Endodermal cell (in vitro differentiated cells): ENCODE measurements around the gene OOSP4A. TPM values are rescaled to one million over a fixed set of nuclear protein-coding genes. Genes with fewer than 3 reads are reported as not detected.

Experiments
- DNase-seq: peaks from one replicate; pipeline ENCODE4 v3.0.0-alpha.2; 2017
- H3K27ac ChIP-seq: 2 replicates; pipeline ENCODE4 v1.5.1; 2013; ENCODE audit warnings: mild to moderate bottlenecking, low read depth, low read length, moderate library complexity
- H3K27me3 ChIP-seq: 2 replicates; pipeline ENCODE4 v1.6.1; 2013; ENCODE audit warnings: mild to moderate bottlenecking, low read length, moderate library complexity; ENCODE audit not compliant: insufficient read depth, control insufficient read depth, poor library complexity, severe bottlenecking
- H3K36me3 ChIP-seq: 2 replicates; pipeline ENCODE4 v1.7.0; 2013; ENCODE audit warnings: mild to moderate bottlenecking, low read length, moderate library complexity; ENCODE audit not compliant: control insufficient read depth, insufficient read depth
- H3K4me1 ChIP-seq: one replicate; pipeline ENCODE4 v1.7.0; 2013; ENCODE audit warnings: low read length; ENCODE audit not compliant: control insufficient read depth, insufficient read depth
- H3K4me3 ChIP-seq: 2 replicates; pipeline ENCODE4 v1.5.1; 2013; ENCODE audit warnings: mild to moderate bottlenecking, low read length, moderate library complexity
- H3K9ac ChIP-seq: 2 replicates; pipeline ENCODE4 v1.6.1; 2013; ENCODE audit warnings: mild to moderate bottlenecking, low read length, moderate library complexity; ENCODE audit not compliant: poor library complexity, severe bottlenecking; ENCODE audit errors: extremely low read depth
- H3K9me3 ChIP-seq: 2 replicates; pipeline ENCODE4 v1.6.1; 2013; ENCODE audit warnings: mild to moderate bottlenecking, low read length, moderate library complexity; ENCODE audit not compliant: control insufficient read depth
- H3K27ac Mint-ChIP-seq: 2 replicates; pipeline ENCODE4 v1.8.0; 2020; ENCODE audit warnings: mixed read lengths
- H3K27me3 Mint-ChIP-seq: 2 replicates; pipeline ENCODE4 v1.8.0; 2021; ENCODE audit warnings: mild to moderate bottlenecking, mixed read lengths; ENCODE audit not compliant: insufficient read depth
- H3K36me3 Mint-ChIP-seq: 2 replicates; pipeline ENCODE4 v1.8.0; 2020; ENCODE audit warnings: low read depth, mixed read lengths
- H3K4me1 Mint-ChIP-seq: 2 replicates; pipeline ENCODE4 v1.8.0; 2020; ENCODE audit warnings: mixed read lengths
- H3K4me3 Mint-ChIP-seq: 2 replicates; pipeline ENCODE4 v1.8.0; 2020; ENCODE audit warnings: mild to moderate bottlenecking, moderate library complexity, mixed read lengths
- H3K9me3 Mint-ChIP-seq: 2 replicates; pipeline ENCODE4 v1.8.0; 2020; ENCODE audit warnings: mild to moderate bottlenecking, mixed read lengths
- WGBS, 2 experiments: methylation state at CpG; one replicate each; pipeline versions ENCODE4 v1.1.5 to v1.1.7; 2013; ENCODE audit warnings: missing lambda C conversion rate in 2 of 2, mixed read lengths in 1 of 2; ENCODE audit not compliant: insufficient coverage in 1 of 2, insufficient read length in 1 of 2; 5-methylcytosine and 5-hydroxymethylcytosine counted together
- total RNA-seq, 2 donors: library from RNA; stranded (reverse); fragmentation: NEBNext Ultra II Directional in 1 of 2; extraction: Animal tissue kit (Norgen Biotek cat#: 25700) in 1 of 2; gene quantifications; 2 replicates in 1 of 2; 3 replicates in 1 of 2; pipeline ENCODE4 v1.2.1, GENCODE V29; 2021
- TF ChIP-seq, protein P1 (sequence below): fragments of 200-600 bp; sonication (generic); conservative IDR thresholded peaks from 2 replicates; pipeline ENCODE4 v1.5.0; 2021; ENCODE audit warnings: antibody characterized with exemption, mild to moderate bottlenecking

The OOSP4A gene
- total RNA-seq, 2 donors from 2014 or later, result not detected

- peaks cover 6% of the 10 kb centered on the region for H3K9me3 Mint-ChIP-seq
- no peak within 1 kb of the TSS for H3K27ac Mint-ChIP-seq
- Histone ChIP-seq H3K4me1 (no peaks in the 10 kb centered on the region), H3K9me3 (no peaks in the 10 kb centered on the region), H3K36me3 (no peaks in the 10 kb centered on the region), H3K9ac (no peak within 1 kb of the TSS), H3K27me3 (no peaks in the 10 kb centered on the region), H3K4me3 (no peak within 1 kb of the TSS), H3K27ac (no peak within 1 kb of the TSS)
- TF ChIP-seq, protein P1, sequence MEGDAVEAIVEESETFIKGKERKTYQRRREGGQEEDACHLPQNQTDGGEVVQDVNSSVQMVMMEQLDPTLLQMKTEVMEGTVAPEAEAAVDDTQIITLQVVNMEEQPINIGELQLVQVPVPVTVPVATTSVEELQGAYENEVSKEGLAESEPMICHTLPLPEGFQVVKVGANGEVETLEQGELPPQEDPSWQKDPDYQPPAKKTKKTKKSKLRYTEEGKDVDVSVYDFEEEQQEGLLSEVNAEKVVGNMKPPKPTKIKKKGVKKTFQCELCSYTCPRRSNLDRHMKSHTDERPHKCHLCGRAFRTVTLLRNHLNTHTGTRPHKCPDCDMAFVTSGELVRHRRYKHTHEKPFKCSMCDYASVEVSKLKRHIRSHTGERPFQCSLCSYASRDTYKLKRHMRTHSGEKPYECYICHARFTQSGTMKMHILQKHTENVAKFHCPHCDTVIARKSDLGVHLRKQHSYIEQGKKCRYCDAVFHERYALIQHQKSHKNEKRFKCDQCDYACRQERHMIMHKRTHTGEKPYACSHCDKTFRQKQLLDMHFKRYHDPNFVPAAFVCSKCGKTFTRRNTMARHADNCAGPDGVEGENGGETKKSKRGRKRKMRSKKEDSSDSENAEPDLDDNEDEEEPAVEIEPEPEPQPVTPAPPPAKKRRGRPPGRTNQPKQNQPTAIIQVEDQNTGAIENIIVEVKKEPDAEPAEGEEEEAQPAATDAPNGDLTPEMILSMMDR, result no peak
- WGBS, 2 experiments, result 80 to 92% methylated on average over 1 of the region's 1 CpG
- no peak for DNase-seq
- no peak within 1 kb of the TSS for H3K4me3 Mint-ChIP-seq
- H3K36me3 Mint-ChIP-seq, result no peaks in the 10 kb centered on the region
- H3K27me3 Mint-ChIP-seq, result no peaks in the 10 kb centered on the region
- peaks cover 7% of the 10 kb centered on the region for H3K4me1 Mint-ChIP-seq
These were observed 53.0 kb downstream of the OOSP4A start, which contains the start of gene OOSP4B for GRCh38 chr11:60016881-60017280. Gene OOSP4B (plus strand): TSS chr11:60017181.

GRCh38 chr11:60018058-60018457 lies 54.2 kb downstream of the OOSP4A start:
- Mint-ChIP-seq H3K4me3 (no peak overlapping the region), H3K36me3 (no peaks in the 10 kb centered on the region), H3K27me3 (no peaks in the 10 kb centered on the region), H3K9me3 (peaks cover 6% of the 10 kb centered on the region), H3K4me1 (peaks cover 7% of the 10 kb centered on the region), H3K27ac (no peak overlapping the region)
- WGBS, 2 experiments, result 51 to 59% methylated on average over 4 to 8 of the region's 8 CpGs
- no peak for DNase-seq
- Histone ChIP-seq H3K9me3 (no peaks in the 10 kb centered on the region), H3K36me3 (no peaks in the 10 kb centered on the region), H3K4me3 (no peak overlapping the region), H3K27me3 (no peaks in the 10 kb centered on the region), H3K4me1 (no peaks in the 10 kb centered on the region), H3K9ac (no peak overlapping the region), H3K27ac (no peak overlapping the region)
- TF ChIP-seq, protein P1, result no peak

Other genes starting within 250 kb of the OOSP4A start
- 100 to 1,000 TPM; 119 to 160 TPM for gene STX3, start 208.7 kb upstream of the OOSP4A start, total RNA-seq
- 10 to 100 TPM; 52.8 to 58.4 TPM for gene MRPL16, start 153.3 kb upstream of the OOSP4A start, total RNA-seq
- not detected for gene CBLIF, start 118.5 kb upstream of the OOSP4A start, total RNA-seq
- not detected for gene TCN1, start 97.5 kb upstream of the OOSP4A start, total RNA-seq
- gene OOSP3, start 85.3 kb upstream of the OOSP4A start, total RNA-seq, result not detected
- gene OOSP1, start 25.6 kb upstream of the OOSP4A start, total RNA-seq, result not detected
- not detected for gene OOSP4B, start 53.1 kb downstream of the OOSP4A start, total RNA-seq
- not detected for gene OOSP2, start 76.4 kb downstream of the OOSP4A start, total RNA-seq
- gene MS4A3, start 92.6 kb downstream of the OOSP4A start, total RNA-seq, result not detected
- not detected for gene MS4A2, start 124.6 kb downstream of the OOSP4A start, total RNA-seq
- gene MS4A6A, start 219.1 kb downstream of the OOSP4A start, total RNA-seq, result not detected